ENCODE results near the gene SLC24A1.

SLC24A1 gene

DNA sequence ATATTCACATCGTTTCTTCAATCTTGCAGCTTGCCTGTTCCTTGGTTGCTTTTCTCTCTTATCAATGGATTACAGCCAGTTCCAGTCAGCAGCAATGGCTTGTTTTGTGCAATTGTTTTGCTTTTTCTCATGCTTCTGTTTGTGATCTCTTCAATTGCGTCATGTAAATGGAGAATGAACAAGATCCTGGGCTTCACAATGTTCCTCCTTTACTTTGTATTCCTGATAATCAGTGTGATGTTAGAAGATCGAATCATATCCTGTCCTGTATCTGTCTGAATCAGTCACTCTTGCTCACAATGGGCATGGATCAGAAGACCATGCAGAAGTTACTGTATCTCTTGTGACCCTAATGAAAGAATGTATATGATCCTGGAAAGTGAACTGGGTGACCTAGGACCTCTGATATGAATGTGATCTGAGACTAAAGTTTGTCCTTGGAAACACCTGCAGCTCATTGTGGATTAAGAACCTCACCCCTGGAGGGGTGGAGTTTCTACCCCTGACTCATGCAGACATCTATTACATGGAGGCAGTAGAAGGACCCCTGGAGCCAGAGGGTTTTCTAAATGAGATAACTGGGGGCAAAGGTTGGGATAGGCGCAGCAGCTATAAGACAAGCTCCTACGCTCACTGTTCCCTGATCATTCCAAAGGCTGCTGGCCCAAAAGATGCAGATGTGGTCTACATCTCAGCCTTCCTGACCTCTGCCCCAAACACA is 32.2 kb downstream of the SLC24A1 start:
- DNase-seq: no peak

DNA sequence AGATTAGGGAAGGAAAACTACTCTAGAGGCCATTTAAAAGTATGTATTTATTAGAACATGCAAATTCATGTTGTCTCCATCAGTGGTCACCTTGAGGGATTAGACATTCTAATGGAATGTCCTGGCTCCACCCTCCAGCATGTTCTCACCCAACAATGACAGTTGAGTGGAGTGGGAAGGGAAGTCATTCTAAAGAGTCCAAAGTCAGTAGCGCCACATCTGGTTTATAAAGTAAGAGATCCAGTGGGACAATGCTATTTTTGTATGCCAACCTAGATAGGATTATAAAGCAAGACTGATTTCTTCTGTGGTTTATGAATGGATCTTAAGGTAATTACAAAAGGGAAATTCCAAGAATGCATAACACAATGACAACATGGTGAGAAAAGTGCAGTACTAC is 33.3 kb downstream of the SLC24A1 start:
- DNase-seq: no peak

DNA sequence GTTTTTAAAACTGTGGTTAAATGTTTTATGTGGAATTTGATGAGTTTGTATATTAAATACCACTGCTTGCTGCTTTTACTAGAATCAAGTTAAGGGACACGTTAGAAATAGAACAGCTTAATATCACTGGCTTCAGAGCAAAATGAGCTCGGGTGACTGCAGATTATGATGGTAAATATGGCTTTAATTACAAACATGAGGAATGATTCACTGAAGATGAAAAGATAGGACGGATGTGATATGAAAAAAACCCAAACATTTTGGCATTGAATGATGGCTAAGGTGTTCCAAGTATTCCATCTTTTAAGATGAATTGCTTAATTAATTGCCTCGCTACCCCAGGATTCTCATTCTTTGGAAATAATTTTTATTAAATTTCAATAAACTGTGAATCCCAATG is 33.7 kb downstream of the SLC24A1 start:
- no peak for DNase-seq

DNA sequence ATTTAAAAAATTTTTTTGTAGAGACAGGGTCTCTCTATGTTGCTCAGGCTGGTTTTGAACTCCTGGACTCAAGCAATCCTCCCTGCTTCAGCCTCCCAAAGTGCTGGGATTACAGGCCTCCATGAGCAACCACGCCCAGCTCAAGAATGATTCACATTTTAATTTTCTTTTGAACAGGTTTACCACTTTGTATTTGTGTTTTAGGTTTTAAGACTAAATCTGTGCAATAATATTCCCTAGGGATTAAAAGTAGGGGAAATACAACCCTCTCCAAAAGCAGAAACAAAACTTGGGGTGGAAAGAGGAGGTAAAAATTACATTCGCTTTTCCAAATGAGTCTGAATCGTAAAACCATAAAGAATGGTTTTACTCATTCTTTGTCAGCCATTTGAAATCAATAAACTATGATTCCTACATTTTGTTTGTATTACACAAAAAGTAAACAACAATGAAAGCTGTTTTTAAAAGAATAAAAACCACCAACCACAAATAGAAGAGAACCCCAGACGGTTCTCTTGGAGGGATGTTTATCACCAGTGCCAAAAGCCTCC is 37.8 kb downstream of the SLC24A1 start:
- no peak for DNase-seq

DNA sequence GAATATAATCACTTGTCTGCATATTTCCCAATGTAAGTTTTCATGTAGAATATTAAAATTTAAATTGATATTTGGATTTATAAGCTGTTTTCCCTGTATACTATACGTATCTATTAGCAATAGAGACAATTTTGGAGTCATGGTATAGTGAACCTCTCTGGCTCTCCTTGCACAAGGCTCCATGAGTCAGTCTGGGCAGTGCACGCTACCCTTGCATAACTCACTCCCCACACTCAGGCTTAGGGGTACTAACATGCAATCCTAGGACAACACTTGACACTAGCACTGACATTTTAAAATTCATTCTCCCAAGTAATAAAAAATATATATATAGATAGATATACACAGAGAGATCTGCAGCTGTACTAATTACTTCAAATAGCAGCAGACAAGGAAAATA is 39.2 kb downstream of the SLC24A1 start:
- no peak for DNase-seq

DNA sequence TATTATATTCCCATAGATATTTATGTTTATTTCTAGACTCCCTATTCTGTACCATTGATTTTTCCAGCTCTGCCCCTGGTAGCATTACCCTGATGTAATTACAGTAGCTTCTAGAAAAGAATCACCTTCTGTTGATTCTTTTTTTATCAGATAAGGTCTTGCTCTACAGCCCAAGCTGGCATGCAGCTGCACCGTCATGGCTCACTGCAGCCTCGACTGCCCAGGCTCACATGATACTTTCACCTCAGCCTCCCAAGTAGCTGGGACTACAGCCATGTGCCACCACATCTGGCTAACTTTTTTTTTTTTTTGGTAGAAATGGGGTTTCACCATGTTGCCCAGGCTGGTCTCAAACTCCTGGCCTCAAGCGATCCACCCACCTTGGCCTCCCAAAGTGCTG is 41.8 kb downstream of the SLC24A1 start:
- DNase-seq: no peak

DNA sequence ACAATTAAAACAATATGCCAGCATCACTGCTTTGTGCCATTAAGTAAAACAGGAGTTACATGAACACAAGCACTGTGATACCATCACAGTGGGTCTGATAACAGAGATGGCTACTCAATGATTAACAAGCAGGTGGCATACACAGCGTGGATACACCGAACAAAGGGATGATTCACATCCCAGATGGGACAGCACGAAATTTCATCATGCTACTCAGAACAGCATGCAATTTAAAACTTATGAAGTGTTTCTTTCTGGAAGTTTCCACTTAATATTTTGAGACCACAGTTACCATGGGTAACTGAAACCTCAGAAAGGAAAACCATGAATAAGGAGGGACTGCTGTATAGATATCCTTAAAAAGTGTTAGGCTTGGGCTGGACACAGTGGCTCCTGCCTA is 44.5 kb downstream of the SLC24A1 start:
- DNase-seq: no peak

DNA sequence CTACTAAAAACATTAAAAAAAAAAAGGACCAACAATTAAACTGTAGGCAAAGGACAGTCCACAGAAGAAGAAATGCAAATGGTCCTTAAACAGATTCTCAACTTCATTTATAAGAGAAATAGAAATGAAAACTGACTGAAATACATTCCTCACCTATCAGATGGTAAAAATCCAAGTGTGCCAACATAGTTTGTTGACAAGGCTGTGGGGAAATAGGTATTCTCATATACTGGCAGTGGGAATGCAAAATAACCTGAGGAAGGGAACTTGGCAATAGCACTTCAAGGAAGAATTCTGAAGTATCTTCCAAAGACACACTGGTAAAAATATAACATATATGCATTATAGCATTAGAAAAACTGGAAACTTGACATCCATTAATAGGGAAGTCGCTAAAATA is 53.8 kb downstream of the SLC24A1 start:
- DNase-seq: no peak

DNA sequence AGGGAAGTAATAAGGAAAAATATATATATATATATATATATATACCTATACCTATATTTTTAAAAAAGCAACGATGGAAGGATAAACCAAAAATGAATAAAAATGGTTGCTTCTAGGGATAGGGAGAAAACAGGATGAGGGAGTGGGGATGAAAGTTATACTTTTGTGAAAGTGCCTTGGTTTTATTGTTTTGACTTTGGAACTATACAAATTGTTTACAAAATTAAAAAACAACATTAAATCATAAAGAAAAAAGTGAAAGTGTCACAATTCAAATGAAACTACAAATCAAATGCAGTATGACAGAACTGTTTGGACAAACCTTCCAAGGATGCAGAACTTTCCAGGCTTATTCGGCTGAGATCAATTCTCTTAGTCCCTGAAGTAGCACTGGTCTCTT is 54.4 kb downstream of the SLC24A1 start:
- no peak for DNase-seq

DNA sequence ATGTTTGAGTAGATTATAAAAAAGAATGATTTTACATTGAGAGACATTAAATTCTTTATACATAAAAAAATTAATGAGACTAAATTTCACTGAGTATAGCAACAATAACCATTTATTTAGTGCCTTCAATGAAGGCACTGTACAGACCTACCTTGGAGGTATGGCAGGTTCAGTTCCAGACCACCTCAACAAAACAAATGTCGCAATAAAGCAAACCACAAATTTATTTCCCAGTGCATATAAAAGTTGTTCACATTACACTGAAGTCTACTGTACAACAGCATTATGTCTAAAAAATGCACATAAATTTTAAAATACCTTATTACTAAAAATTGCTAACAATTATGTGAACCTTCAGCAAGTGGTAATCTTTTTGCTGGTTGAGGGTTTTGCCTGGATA is 58.8 kb downstream of the SLC24A1 start:
- no peak for DNase-seq

DNA sequence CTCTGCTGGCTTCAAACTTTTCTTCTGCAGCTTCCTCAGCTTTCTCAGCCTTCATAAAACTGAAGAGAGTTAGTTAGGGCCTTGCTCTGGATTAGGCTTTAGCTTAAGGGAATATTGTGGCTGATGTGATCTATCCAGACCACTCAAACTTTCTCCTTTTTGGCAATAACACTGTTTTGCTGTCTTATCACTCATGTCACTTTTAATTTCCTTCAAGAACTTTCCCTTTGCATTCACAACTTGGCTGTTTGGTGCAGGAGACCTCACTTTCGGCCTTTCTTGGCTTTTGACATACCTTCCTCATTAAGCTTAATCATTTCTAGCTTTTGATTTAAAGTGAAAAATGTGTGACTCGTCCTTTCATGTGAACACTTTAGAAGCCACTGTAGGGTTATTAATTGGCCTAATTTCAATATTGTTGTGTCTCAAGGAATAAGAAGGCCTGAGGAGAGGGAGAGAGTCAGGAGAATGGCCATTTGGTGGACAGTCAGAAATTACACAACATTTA is 60.7 kb downstream of the SLC24A1 start:
- DNase-seq: no peak

DNA sequence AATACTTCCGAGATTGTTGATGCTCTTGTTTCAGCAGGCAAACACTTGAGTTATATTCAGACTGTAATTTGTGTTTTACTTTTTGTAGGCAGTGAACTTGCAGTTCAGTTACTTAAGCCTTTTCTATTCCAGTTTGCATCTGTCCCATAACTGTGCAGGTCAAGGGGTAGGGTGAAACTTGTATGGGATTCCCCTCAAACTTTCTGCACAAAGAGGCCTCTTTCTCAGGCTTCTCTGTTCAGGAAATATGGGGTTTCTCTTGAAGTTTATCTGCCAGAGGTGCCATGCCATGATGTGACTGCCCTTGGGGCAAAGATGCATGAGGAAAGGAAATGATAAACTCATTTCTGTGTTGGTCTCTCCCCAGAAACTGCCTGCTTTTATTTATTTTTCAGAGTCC is 66.7 kb downstream of the SLC24A1 start:
- DNase-seq: no peak

DNA sequence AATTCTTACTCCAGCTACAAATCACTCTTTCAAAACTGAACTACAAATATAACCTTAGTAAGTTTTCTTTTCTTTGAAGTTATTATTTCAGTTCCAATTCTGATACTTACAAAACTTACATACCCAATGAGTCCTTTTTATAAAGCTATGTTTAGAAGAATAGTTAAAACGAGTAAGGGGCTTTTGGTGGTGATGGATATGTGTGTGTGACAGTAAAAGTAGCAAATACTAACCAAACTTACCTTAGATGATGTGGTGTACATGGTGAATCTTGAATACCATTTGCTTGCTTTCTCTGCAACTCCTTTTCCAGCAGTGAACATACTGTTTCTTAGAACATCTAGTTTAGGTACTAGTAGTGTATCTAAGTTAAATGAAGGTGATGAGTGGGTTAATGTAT is 68.4 kb downstream of the SLC24A1 start:
- DNase-seq: no peak

DNA sequence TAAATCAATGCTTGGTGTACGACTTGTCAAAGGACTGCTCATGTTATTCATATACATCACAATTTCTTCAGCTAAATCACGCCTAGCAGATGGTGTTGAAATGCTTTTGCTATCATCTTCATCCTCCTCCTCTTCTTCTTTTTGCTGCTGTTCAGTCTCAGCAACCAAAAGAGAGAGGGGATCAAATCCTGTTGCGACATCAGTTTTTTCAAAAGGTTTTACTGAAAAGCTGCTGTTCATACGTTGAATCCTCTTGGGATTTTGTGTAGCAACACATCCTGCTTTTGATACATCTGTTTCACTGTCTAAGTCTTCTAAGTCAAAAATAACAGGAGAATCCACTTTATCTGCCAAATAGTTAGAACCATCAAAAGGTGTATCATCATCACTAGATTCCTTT is 69.0 kb downstream of the SLC24A1 start:
- DNase-seq: no peak

DNA sequence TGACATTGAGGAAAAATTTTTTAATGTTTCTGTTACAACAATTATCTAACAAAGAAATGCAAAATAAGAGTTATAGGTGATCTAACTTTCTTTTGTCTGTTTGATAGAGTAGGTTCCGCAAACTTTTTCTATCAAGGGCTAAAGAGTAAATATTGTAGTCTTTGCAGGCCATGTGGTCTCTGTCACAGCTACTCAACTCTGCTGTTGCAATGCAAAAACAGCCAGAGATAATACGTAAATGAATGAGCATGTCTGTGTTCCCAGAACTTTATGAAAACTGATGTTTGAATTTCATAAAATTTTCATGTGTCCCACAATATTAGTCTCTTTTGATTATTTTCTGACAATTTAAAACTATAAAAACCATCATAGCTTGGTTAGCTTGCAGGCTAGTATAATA is 73.3 kb downstream of the SLC24A1 start:
- no peak for DNase-seq
